Measurements from ENCODE around the gene LONRF2.

DNA sequence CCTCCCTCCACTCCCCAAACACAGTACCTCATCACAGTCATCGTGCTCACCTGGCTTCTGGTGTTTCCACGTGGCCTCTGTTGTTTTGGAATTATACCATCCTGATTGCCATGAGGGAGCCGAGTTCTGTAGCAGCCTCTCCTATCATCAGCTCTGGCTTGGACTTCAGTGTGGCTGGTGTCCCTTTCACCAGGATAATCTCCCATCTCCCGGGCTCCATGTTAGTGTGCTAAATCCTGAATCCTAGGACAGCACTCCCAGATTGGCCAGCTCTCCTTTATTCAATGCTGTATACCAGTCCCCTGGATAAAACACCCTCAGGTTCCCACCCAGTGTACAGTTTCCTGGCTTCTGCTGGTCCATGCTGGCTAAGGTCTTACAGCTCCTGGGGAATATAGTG, 53.3 kb downstream of the LONRF2 start:
- TF ChIP-seq CTCF (optimal IDR thresholded peaks at IDR 0.05 in 1 of 3, IDR thresholded peaks at IDR 0.05 in 1 of 3, conservative IDR thresholded peaks at IDR 0.05 in 1 of 3; ENCODE audit: extremely low read depth in 1 of 3, insufficient read depth in 2 of 3, low read length in 3 of 3) (no peak), EZH2 (IDR thresholded peaks at IDR 0.05; ENCODE audit: low read length) (no peak)

Data from keratinocyte (primary cell).